NCI-H2171 treated with DMSO at 0.1 percent for 48 hours (cell line): Measurements from ENCODE around the gene TMEM107.
A peak's percentile ranks its signal among the peaks of the same experiment; 100 is the strongest.

Experiments used
- DNase-seq: peaks from one replicate; lab custom pipeline; 2025; lab: John Stamatoyannopoulos, UW

TMEM107 gene

DNA sequence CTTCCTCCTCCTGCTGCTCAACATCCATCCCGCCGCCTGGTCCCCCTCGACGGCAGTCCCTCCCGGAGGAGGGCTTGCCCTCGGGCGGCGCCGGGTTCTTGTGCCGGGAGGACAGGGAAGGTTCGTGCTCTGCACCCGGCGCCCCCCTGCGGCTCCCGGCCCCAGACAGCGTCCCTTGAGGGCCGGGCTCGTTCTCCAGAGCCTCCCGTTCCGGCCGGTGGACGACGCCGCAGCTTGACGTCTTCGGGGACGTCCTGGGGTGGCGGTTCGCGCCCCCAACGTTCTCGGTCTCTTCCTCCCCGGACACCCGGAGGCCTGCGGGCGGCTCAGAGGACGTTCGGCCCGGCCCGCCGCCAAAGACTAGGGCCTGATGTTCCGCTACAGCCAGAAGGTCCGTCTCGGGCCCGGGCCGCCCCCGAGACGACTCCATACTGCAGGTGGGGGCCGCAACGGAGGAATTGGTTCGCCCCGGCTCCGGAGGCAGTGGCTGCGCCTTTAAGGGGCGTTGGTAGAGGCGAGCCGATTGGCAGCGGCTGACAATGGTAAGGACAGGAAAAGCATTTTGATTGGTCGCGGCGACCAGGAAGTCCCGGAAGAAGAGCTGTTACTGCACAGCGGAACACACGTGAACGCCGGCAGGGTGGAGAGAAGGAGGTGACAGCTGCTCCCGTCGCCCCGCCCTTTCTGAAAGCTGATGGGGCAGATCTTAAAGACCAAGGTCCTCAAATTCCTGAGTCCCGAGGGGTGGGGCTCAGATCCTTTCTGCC, 13.7 kb upstream of the TMEM107 start, which contains the start of gene BORCS6:
Gene BORCS6, minus strand, starts transcription at position 470 of the 767 bp plus-strand sequence. Its CDS starts 40 bp downstream, at position 430.
- DNase-seq, result peak; percentile 98

DNA sequence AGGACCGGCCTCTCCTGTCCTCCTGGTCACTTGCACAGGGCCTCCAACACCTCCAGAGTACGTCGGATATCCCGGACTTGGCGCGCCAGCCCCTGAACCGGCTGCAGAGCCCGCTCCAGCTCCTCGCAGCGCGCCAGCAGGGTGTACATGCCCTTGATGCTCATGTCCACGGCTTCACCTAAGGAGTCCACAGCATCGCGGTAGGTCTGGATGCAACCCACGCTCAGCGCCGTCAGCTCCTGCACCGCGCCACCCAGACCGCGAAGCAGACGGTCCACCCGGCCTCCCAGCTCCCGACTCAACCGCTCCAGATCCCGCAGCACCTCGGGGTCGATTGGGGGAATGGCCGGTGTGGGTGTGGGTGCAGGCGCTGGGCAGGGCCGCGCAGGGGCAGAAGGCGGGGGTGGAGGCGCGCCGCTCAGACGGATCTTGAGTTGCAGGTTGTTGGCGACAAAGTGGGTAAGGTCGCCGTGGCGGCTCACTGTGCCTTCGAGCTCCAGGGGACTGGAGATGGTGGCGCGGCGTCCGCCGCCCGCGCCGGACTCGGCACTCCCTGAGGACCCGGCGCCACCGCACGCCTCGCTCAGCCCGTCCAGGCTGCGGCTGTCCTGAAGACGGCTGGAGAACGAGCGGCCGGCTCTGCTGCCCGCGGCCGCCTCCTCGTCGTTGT, 13.0 kb upstream of the TMEM107 start:
- DNase-seq, result no peak

DNA sequence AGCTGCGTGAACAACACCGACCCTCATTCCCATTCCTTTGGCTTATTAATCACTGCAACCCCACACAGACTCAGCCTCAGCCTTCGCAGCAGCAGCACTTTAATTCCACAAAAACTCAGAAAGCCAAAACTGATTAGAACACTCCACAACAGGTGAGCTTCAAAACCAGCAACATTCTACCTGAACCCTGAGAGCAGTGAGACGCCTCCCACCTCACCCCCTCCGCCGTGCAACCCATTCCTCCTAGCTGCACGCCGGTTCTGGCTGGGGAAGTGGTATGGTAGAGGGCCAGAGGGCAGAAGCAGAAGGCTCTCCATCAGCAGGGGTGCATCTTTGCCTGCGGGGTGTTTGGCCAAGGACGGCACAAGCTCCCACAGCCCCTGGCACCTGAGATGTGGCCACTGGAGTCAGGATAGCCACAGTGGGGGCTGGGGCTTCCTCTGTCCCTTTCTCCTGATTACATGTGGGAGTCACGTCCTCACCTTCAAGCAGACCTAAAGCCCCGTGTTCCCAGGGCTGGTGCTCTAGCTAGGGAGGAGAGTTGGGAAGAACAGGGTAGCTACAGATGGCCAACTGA, 12.2 kb upstream of the TMEM107 start:
- DNase-seq, result no peak

DNA sequence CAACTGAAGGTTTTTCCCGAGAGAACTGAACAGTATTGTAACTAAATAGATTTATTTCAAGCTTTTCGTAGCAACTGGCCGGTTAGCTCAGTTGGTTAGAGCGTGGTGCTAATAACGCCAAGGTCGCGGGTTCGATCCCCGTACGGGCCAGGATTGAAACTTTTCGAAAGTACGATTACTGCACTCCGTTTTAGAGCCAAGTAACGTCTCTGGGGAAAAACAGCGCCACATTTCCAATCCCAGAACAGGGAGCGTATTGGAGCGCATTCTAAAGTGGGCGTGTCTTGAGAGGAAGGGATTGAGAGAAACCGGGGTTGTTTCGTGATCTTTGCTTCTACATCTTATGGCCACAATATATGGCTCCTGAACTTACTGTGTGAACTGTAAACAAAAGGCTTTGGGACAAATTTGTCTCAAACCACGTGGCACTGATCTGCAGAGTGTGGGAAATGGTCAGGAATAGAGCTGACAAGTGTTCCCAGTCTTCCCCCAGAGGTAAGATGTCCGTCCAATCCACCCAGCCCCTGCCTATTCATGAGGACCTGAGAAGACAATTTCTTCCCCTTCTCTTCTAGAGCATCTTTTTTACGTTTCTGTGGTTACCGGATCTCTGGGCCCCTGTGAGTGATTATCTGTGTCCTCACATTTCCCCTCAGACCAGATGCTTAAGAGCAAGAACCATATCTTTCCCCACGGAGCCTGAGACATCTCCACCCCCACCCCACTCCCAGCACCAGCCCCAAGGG, 11.5 kb upstream of the TMEM107 start:
- DNase-seq, result peak; percentile 99

DNA sequence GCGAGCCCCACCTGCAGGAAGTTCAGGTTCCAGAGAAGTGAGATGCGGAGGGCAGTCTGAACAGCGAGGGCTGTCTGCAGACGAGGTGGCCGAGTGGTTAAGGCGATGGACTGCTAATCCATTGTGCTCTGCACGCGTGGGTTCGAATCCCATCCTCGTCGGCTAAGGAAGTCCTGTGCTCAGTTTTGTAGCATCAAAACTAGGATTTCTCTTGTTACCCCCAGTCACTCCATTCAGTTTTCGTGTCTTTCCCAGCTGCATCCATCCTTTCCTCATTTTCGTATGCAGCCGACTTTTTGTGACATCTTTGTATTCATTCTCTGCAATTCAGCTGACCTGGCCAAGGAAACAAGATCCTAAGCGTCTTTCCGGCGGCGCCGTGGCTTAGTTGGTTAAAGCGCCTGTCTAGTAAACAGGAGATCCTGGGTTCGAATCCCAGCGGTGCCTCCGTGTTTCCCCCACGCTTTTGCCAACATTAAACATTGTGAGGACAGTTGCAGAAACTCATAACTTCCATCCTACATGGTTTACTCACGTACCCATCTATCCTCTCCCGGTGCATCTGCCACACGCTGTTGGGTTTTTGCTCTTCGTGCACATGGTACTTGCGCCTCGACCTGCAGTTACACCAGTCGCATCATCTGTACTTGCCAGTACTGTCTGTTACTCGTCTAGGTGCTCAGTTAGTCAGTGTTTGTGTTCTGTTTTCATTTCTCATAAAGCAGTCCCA, 10.8 kb upstream of the TMEM107 start:
- peak; percentile 98 for DNase-seq

DNA sequence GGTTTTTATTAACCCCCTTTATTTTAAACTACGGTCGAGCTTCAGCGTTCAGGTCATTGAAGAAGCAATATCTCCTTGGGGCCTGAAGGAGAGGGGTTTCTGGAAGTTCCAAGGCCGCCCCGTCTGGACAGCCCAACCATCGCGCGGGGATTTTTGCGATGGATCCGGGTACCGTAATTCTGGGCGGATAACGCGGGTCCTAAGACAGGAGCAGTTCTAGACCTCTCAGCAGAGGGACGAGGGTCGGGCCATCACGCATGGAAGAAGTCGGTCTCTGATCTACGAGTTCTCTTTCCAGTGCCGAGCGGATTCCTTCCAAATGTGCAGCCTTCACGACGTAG, 10.2 kb upstream of the TMEM107 start:
- DNase-seq, result no peak

DNA sequence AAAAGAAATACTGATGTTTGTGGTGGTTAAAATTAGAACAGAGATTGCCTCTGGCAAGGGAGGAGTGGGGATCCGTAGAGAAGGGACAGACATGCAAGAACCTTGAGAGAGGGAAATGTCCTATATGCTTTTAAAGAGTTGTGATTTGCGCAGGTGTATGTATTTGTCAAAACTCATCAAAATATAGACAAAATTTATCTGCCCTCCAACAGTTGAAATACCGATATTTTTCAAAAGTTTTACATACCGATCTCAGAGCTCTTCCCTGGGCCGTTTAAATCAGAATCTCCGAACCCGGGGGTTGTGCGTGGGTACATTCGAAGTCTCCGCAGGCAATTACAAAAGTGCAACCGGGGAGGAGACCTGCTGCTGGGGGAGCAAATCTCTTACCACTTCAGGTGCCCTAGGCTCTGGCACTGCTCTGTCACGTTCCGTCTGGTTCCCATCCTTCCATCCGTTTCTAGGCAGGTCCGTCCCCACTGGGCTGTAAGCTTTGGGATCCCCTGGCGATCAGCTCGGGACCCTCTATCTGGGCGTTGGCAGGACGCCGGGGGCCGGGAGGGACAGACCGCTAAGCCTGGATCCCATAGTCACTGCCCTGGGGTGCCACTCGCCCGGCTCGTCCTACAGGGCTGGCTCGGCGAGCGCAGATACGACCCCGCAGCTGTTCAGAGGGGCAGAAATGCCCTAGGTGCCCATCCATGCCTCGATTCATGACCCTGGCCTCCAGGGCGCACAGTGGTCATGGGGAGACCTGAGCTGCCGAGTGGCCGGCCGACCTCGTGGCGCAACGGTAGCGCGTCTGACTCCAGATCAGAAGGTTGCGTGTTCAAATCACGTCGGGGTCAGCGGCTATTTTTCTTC, 9.6 kb upstream of the TMEM107 start:
- peak; percentile 80 for DNase-seq

DNA sequence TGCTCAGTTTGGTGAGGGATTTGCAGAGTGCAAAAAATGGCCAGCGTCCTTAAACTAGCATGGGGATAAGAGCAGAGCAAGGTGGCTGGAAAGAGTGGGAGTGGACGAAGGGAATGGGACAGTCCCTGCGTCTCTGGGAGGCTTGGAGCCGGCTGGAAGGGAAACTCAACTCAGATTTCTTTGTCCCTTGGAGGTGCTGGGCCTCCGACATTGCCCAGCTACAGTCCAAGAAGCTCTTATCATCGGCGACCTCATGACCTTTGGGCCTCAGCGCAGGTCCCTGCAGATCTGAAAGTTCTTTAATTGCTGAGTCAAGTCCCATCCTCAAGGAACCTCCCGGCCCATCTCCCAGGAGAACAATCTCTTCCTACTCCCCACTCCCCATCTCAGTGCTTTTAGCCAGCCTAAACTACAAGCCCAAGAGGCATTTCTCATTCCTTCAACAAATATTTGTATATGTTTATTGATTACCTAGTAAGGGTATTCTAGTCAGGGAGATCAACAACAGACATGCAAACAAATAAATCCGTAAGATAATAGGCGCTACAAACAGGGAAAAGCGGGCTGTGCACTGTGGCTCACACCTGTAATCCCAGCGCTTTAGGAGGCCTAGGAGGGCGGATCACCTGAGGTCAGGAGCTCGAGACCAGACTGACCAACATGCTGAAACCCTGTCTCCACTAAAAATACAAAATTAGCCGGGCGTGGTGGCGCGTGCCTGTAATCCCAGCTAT, 985 bp upstream of the TMEM107 start:
- DNase-seq, result no peak

DNA sequence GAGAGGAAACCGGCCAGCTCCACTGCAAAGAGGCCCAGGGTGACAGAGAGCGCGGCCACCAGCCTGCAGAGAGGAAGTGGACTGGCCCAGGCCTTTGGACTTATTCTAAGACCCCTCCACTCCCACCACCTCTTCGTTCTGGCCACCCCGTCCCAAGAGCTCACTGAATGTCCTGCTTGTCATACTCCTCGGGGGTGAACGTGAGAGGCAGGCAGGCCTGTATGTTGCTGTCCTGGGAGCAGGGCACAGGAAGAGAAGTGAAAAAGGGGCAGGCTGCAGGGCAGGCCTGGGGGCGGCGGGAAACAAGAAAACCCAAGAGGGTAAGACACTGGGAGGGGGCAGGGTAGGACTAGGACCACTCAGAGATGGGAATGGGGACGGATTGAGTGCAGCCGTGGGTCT, 384 bp downstream of the TMEM107 start:
- no peak for DNase-seq

DNA sequence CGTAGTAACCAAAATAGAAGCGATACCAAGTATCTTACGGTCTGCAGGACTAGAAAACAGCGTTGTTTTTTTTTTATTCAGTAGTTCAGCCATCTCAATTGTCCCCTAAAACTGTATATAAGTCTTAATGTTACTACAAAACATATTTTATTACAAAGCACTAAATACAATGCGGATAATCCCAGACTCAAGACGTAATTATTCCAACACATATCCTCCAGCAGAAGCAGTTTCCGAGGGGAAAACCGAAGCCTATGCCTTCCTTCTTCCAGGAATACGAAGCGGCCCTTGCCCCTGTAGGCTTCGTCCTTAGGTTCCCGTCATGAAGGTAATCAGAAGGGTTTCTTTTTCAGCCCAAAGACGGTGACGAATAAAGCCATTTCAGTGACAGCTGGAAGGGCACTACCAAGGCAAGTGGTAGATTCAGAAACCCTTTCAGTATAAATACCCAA, 2.3 kb downstream of the TMEM107 start:
- DNase-seq, result no peak

DNA sequence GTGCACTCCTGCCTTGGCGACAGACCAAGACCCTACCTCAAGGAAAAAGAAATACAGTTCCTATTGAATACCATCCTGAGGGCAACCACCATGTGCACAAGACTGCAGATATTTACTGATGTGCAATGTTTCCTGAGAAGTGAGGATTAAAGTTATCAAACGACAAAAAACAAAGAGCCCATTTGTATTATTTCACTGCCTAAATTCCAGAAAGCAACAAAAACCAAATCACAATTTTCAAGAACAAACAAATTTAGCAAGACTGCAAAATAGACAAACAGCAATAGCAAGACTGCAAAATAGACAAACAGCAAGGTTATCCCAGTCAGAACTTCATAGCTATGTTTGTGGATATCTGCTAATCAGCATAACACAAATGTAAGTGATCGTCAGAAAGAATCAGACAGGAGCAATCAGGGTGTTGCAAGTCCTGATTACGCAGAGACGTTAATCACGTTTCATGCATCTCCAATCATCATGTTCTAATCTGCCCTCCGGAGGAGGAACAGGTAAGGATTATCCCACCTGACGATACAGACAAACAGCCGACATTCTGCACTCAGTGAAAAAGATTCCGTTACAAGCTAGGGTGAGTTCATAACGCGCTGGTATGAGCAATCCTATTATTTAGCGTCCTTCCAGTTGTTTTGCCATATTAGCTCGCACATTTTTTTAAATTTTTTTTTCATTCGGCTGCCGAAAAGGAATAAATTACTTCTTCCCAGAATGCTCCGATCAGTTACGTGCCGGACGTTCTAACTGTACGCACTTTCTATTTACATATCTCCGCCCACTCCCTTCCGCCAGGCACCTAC, 2.9 kb downstream of the TMEM107 start:
- peak; percentile 97 for DNase-seq

DNA sequence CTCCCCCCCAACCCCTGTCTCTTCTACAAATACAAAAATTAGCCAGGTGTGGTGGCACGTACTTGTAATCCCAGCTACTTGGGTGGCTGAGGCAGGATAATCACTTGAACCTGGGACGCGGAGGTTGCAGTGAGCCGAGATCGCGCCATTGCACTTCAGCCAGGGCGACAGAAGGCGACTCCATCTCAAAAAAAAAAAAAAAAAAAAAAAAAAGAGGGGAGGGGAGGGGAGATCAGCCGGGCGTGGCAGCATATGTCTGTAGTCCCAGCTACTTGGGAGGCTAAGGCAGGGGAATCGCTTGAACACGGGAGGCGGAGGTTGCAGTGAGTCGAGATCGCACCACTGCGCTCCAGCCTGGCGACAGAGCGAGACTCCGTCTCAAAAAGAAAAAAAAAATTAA, 6.0 kb downstream of the TMEM107 start:
- DNase-seq, result peak; percentile 83

DNA sequence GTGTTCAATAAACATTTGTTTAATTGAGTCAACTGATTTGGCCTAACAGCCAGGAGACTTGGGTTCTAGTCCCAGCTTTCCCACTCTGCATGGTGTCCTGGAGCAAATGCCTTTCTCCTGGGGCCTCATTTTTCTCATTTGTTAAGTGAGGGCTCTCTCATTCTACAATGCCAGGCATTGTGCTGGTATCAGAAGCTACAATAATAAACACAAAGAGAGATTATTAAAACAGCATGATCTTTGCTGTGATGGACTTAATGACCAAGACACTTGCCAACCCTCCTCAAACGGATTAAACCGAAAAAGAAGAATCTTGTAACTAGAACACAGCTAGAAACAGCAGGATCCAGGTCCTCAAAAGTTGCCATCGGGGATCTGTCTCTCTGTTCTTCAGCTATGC, 8.7 kb downstream of the TMEM107 start:
- no peak for DNase-seq

DNA sequence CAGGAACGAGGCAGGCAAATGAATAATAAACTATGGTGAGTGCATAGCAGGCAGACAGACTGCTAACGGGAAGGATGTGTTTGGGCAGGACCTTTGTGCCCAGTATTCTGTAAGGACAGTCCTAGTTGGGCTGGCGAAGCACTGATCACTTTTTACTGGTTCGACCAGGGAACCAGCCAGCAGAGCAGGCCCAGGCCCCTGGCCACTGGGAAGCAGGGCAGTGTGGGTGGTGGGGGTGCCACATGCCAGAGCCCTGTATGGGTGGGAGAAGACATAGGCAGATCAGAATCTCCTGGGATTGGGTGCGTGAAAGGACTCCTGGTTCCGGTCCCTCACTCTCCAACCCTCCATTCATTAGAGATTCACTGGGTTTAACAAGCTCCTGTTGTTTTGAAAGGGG, 9.4 kb downstream of the TMEM107 start:
- DNase-seq, result no peak

DNA sequence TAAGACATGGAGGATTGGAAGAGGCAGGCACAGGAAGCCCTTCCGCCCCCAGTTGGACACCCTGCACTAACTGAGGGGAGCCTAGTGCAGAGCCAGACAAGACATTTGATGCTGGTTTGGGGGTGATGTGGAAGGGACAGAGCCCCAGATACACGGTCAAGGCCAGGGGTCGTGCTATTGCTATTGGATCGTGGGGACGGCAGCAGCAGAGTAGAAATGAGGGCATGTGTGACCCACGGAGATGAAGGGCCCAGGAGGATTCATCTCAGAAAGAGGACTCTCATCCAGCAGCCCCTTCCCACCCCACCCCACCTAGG, 11.4 kb downstream of the TMEM107 start:
- no peak for DNase-seq

DNA sequence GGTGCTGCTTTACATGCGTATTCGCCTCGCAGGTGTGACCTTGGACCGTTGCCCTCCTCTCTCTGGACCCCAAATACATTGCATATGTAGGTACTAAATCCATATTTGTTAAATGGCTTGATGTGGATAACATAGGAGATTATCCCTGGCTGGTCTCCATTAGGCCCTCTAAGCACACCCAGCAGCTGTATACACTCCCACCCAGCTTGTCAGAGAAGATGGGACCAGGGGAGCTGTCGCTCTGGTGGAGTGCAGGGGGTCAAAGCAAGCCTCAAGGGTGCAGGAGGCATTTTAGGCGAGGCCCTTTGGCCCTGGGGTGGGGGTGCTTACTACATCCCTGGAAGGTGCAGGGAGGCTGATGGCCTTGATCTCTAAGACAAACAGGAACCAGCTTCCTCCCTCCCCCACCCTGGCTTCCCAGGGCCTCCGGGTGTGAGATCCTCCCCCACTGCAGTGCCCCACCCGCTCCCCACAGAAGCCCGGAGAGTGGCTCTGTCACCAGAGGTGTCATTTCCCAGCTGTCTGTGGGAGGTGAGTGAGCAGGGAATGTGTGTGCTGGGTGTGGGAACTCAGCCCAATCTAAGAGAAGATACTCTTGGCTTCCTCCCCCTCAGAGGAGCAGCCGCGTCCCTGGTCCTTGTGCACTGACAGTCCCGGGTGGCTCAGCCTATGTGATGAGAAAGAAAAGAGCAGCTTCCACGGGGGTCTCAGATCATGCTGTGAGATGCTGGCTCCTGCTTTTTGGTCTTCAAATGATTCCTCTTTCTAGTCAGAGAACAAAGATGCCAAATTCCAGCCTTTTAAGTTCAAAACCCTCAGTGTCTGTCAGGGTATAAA, 12.0 kb downstream of the TMEM107 start:
- no peak for DNase-seq

DNA sequence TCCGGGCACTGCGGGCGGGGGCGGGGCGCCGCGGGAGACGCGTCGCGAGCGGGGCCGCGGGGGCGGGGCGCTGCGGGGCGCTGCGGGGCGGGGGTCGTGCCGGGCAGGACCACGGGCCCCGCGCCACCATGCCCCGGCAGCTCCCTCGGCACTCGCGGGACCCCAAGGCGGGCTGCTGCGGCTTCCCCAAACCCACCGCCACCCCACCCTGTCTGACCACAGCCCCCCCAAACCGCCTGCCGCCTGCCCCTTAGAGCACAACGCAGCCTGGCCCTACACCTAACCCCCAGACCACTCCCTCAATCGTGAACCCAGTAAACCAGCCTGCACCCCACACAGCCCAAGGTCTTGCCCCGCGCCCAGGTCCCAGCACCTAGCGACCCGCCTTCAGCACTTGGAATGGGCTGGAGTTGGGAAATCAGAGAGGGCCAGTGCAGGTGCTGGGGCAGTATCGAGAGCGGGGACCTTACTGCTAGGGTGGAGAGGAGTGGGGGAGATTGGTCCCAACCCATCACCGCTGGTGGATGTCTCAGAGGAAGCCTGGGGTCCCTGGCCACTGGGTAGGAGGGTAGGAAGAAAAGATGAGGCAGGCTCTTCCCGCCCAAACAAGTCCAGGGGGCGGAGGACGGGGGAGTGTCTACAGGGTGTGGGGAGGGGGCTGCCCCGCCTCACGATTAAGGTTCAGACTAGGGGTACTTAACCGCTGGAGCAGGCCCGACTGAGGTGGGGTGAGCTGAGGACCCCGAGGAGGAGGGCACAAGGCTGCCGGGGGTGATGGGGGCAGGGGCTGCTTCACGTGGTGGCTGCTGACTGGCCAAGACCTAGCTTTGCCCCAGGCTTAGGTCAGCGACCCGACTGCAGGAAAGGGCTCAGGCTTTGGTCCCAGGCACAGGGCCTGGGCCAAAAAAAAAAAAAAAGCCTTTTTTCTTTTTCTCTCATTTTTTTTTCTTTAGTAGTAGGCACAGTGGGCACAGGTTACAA, 12.9 kb downstream of the TMEM107 start:
- no peak for DNase-seq
